Adrenal gland (tissue), 5 donors: ENCODE measurements around the gene POLR1H.

Experiments
- POLR2A ChIP-seq, 2 donors: fragments of 450-650 bp; IDR thresholded peaks; one replicate each; pipeline ENCODE4 v1.6.1; 2017; ENCODE audit warnings: antibody characterized with exemption in 2 of 2, mild to moderate bottlenecking in 2 of 2, moderate library complexity in 1 of 2
- TF ChIP-seq, protein P1 (sequence below), 6 experiments: fragments of 450-650 bp in 4 of 6; fragments of 200-600 bp in 2 of 6; sonication (generic) in 1 of 6; IDR thresholded peaks; 1 replicate in 5 of 6; 2 replicates in 1 of 6; pipeline versions ENCODE4 v1.5.1 to v1.8.0; 2016 to 2021; ENCODE audit warnings: antibody characterized with exemption in 6 of 6, mild to moderate bottlenecking in 2 of 6, moderate library complexity in 1 of 6
- donor health status: DM: no; HTN: no; CAD: no.

GRCh38 chr6:30112402-30112994, 51.4 kb downstream of the POLR1H start:
- TF ChIP-seq, protein P1, sequence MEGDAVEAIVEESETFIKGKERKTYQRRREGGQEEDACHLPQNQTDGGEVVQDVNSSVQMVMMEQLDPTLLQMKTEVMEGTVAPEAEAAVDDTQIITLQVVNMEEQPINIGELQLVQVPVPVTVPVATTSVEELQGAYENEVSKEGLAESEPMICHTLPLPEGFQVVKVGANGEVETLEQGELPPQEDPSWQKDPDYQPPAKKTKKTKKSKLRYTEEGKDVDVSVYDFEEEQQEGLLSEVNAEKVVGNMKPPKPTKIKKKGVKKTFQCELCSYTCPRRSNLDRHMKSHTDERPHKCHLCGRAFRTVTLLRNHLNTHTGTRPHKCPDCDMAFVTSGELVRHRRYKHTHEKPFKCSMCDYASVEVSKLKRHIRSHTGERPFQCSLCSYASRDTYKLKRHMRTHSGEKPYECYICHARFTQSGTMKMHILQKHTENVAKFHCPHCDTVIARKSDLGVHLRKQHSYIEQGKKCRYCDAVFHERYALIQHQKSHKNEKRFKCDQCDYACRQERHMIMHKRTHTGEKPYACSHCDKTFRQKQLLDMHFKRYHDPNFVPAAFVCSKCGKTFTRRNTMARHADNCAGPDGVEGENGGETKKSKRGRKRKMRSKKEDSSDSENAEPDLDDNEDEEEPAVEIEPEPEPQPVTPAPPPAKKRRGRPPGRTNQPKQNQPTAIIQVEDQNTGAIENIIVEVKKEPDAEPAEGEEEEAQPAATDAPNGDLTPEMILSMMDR (IDR thresholded peaks at IDR 0.05), result no peak
- no peak for TF ChIP-seq POLR2A (IDR thresholded peaks at IDR 0.05)
